ENCODE data around the gene FGF22. TPM values are rescaled to one million over a fixed set of nuclear protein-coding genes. Genes with fewer than 3 reads are reported as not detected.

The FGF22 gene
- total and polyA plus RNA-seq, 2 donors from 2014 or later, result 0.19 to 0.71 TPM

GRCh38 chr19:662207-662961, 22.7 kb downstream of the FGF22 start:
- Histone ChIP-seq H3K9ac (ENCODE audit: low read length in 3 of 3) (peak overlapping the region; percentile 11 to 78 (median 30)), H3K27me3 (ENCODE audit: control insufficient read depth, insufficient read depth, low read length) (no peaks in the 10 kb centered on the region), H3K9me3 (ENCODE audit: control insufficient read depth in 2 of 3, insufficient read depth in 1 of 3, low read length in 3 of 3) (no peaks in the 10 kb centered on the region), H3K27ac (ENCODE audit: low read depth in 2 of 2, low read length in 2 of 2) (peak overlapping the region; percentile 13 to 74), H3K4me3 (ENCODE audit: low read length in 3 of 3) (peak overlapping the region; percentile 63 to 75 (median 75)), H3K36me3 (ENCODE audit: control insufficient read depth in 2 of 3, insufficient read depth in 3 of 3, low read length in 3 of 3) (no peaks in the 10 kb centered on the region), H3K4me1 (ENCODE audit: control insufficient read depth in 2 of 3, insufficient read depth in 2 of 3, low read depth in 1 of 3, low read length in 3 of 3) (peaks cover 0 to 48% (median 10%) of the 10 kb centered on the region in 3 donors)
- intact Hi-C loops (cut with DNase I), result no loop called here
- TF ChIP-seq CTCF (IDR thresholded peaks at IDR 0.05; ENCODE audit: borderline replicate concordance, extremely low read depth, insufficient read depth), result no peak
- no peak for FAIRE-seq
- peak in 4 of 5 donors; percentile 59 to 78 (median 68) for DNase-seq

DNA sequence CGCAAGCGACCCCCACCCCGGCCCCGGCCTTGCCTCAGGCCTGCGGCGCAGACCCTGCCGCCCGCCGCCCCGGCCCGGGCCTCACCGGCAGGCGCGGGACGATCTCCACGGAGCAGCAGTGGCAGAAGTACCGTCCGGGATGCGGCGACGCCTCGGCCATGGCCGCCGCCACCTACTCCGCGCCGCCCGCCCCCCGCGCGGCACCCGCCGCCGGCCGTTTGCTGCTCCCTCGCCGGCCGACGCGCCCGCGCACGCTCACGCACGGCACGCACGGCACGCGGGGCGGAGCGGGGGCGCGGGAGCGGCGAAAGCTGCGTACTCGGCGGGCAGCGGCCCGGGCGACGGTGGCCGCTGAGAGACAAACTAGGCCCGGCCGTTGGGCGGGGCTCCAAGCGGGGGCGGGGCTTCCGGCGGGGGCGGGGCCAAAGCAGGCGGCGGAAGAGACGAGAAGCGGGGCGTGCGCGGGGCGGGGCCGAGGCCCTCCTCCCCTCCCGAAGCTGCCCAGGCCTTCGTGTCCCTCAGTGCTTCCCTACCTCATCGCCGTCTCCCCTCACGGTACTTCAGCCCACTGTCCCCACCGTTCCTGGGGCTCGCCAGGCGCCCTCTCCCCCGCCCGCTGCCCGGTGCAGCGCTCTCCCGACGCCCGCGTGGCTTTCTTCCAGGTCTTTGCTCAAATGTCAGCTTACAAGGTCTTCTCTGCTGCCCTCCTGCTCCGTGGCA, 23.4 kb downstream of the FGF22 start, which contains the start of gene RNF126:
TSS of gene RNF126 (minus strand) at position 253 of the 720 bp plus-strand sequence. CDS start at position 160, 93 bp downstream.
- Histone ChIP-seq H3K9me3 (ENCODE audit: control insufficient read depth in 2 of 3, insufficient read depth in 1 of 3, low read length in 3 of 3) (no peaks in the 10 kb centered on the region), H3K9ac (ENCODE audit: low read length in 3 of 3) (peak within 1 kb of the TSS; percentile 26 to 86 (median 50)), H3K4me1 (ENCODE audit: control insufficient read depth in 2 of 3, insufficient read depth in 2 of 3, low read depth in 1 of 3, low read length in 3 of 3) (peaks cover 0 to 42% (median 10%) of the 10 kb centered on the region in 3 donors), H3K27me3 (ENCODE audit: control insufficient read depth, insufficient read depth, low read length) (no peaks in the 10 kb centered on the region), H3K27ac (ENCODE audit: low read depth in 2 of 2, low read length in 2 of 2) (peak within 1 kb of the TSS; percentile 90 to 91), H3K36me3 (ENCODE audit: control insufficient read depth in 2 of 3, insufficient read depth in 3 of 3, low read length in 3 of 3) (no peaks in the 10 kb centered on the region), H3K4me3 (ENCODE audit: low read length in 3 of 3) (peak within 1 kb of the TSS; percentile 63 to 75 (median 75))
- intact Hi-C loops (cut with DNase I), result no loop called here
- FAIRE-seq (no peak), DNase-seq (peak; percentile 93 to 97 (median 94))
- TF ChIP-seq CTCF (IDR thresholded peaks at IDR 0.05; ENCODE audit: borderline replicate concordance, extremely low read depth, insufficient read depth), result no peak

DNA sequence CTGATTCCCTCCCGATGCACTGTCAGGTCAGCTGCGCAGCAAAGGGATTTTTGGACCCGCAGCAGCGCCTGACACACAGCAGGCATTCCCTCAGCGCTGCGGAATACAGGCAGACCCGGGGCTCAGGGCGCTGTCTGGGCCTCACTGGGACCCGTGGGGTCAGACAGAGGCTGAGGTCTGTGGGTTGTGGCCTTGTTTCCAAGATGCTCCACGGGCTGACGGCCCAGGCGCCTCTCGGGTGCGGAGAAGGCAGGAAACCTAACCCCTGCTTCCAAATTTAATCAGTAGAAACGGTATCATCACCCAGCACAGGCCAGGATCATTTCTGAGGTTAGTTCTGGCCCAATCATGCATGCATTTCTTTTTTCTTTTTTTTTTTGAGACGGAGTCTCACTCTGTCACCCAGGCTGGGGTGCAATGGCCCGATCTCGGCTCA, 24.0 kb downstream of the FGF22 start:
- no peaks in the 10 kb centered on the region for H3K36me3 ChIP-seq (ENCODE audit: control insufficient read depth in 2 of 3, insufficient read depth in 3 of 3, low read length in 3 of 3)
- H3K9ac ChIP-seq (ENCODE audit: low read length in 3 of 3), result peak overlapping the region; percentile 26 to 86 (median 50)
- peak overlapping the region; percentile 53 to 73 (median 64) for H3K4me3 ChIP-seq (ENCODE audit: low read length in 3 of 3)
- no peak for TF ChIP-seq CTCF (IDR thresholded peaks at IDR 0.05; ENCODE audit: borderline replicate concordance, extremely low read depth, insufficient read depth)
- H3K27me3 ChIP-seq (ENCODE audit: control insufficient read depth, insufficient read depth, low read length), result no peaks in the 10 kb centered on the region
- peak overlapping the region; percentile 90 to 91 for H3K27ac ChIP-seq (ENCODE audit: low read depth in 2 of 2, low read length in 2 of 2)
- peaks cover 0 to 42% (median 10%) of the 10 kb centered on the region in 3 donors for H3K4me1 ChIP-seq (ENCODE audit: control insufficient read depth in 2 of 3, insufficient read depth in 2 of 3, low read depth in 1 of 3, low read length in 3 of 3)
- H3K9me3 ChIP-seq (ENCODE audit: control insufficient read depth in 2 of 3, insufficient read depth in 1 of 3, low read length in 3 of 3), result no peaks in the 10 kb centered on the region
- intact Hi-C loops (cut with DNase I), result no loop called here
- FAIRE-seq (no peak), DNase-seq (peak in 1 of 5 donors; percentile 85)

Measured in kidney (tissue), 14 donors.